OCI-LY3 (cell line): ENCODE measurements around the gene MEMO1.

ENCODE experiments used
- H2AFZ ChIP-seq: fragments of 200-600, 300-600 bp; shearing (Covaris generic); 2 replicates; pipeline ENCODE4 v1.6.0; 2014; ENCODE audit warnings: antibody characterized with exemption, low read depth, low read length
- H3K27ac ChIP-seq: fragments of 200-600, 300-600 bp; sonication (generic); 2 replicates; pipeline ENCODE4 v1.5.1; 2014; ENCODE audit warnings: mild to moderate bottlenecking, low read length, moderate library complexity, mixed read lengths
- H3K27me3 ChIP-seq: fragments of 200-600, 300-600 bp; sonication (generic); 2 replicates; pipeline ENCODE4 v1.6.1; 2014; ENCODE audit warnings: low read depth, low read length, mixed read lengths
- H3K36me3 ChIP-seq: fragments of 200-600, 300-600 bp; sonication (generic); replicated peaks from 2 replicates; pipeline ENCODE3; 2014; ENCODE audit warnings: low read depth, low read length, mixed read lengths
- H3K4me1 ChIP-seq: fragments of 300-600, 200-600 bp; sonication (generic); 2 replicates; pipeline ENCODE4 v1.6.1; 2014; ENCODE audit warnings: low read length, mixed read lengths
- H3K4me2 ChIP-seq: fragments of 200-600, 300-600 bp; sonication (generic); 2 replicates; pipeline ENCODE4 v1.6.1; 2014; ENCODE audit warnings: low read length, mixed read lengths
- H3K4me3 ChIP-seq: fragments of 300-600, 200-600 bp; sonication (generic); 2 replicates; pipeline ENCODE4 v1.5.1; 2014; ENCODE audit warnings: antibody characterized with exemption, mild to moderate bottlenecking, low read length, moderate library complexity
- H3K79me2 ChIP-seq: fragments of 300-600, 200-600 bp; shearing (Covaris generic); 2 replicates; pipeline ENCODE4 v1.6.1; 2014; ENCODE audit warnings: mild to moderate bottlenecking, low read length, mixed read lengths
- H3K9ac ChIP-seq: fragments of 300-600, 200-600 bp; shearing (Covaris generic); 2 replicates; pipeline ENCODE4 v1.6.0; 2014; ENCODE audit warnings: mild to moderate bottlenecking, low read length, moderate library complexity
- H3K9me3 ChIP-seq: fragments of 200-600, 300-600 bp; shearing (Covaris generic); 2 replicates; pipeline ENCODE4 v1.6.1; 2014; ENCODE audit warnings: low read length, mixed read lengths; ENCODE audit not compliant: insufficient read depth
- H4K20me1 ChIP-seq: fragments of 200-600, 300-600 bp; sonication (generic); 2 replicates; pipeline ENCODE4 v1.6.1; 2016; ENCODE audit warnings: low read length, mixed read lengths; ENCODE audit not compliant: insufficient read depth
- CTCF ChIP-seq: fragments of 200-600, 300-600 bp; sonication (generic); IDR thresholded peaks from 2 replicates; pipeline ENCODE4 v1.5.1; 2014; ENCODE audit warnings: antibody characterized with exemption, low read length, low read depth
- EZH2phosphoT487 ChIP-seq: fragments of 200-600 bp; shearing (Covaris generic); IDR thresholded peaks from 2 replicates; pipeline ENCODE4 v1.6.1; 2018; ENCODE audit warnings: antibody characterized with exemption, mixed run types, low read depth

Gene MEMO1

GRCh38 chr2:31896293-31896692, 114.5 kb downstream of the MEMO1 start:
- H2AFZ ChIP-seq = no peak overlapping the region
- H3K9me3 ChIP-seq = no peaks in the 10 kb centered on the region
- no peak overlapping the region for H3K9ac ChIP-seq
- TF ChIP-seq CTCF (no peak), EZH2phosphoT487 (no peak)
- no peaks in the 10 kb centered on the region for H3K4me1 ChIP-seq
- H3K36me3 ChIP-seq = peaks cover 7% of the 10 kb centered on the region
- H3K4me3 ChIP-seq = no peak overlapping the region
- H3K27me3 ChIP-seq = no peaks in the 10 kb centered on the region
- H3K27ac ChIP-seq = no peak overlapping the region
- H4K20me1 ChIP-seq = no peaks in the 10 kb centered on the region
- no peaks in the 10 kb centered on the region for H3K79me2 ChIP-seq
- H3K4me2 ChIP-seq = no peak overlapping the region

GRCh38 chr2:31894656-31895055, 116.2 kb downstream of the MEMO1 start:
- Histone ChIP-seq H3K79me2 (no peaks in the 10 kb centered on the region), H3K9ac (no peak overlapping the region)

GRCh38 chr2:31893094-31893493, 117.7 kb downstream of the MEMO1 start:
- no peak overlapping the region for H3K4me3 ChIP-seq
- H3K4me2 ChIP-seq = no peak overlapping the region
- no peaks in the 10 kb centered on the region for H4K20me1 ChIP-seq
- no peak overlapping the region for H3K27ac ChIP-seq
- H3K4me1 ChIP-seq = peaks cover 16% of the 10 kb centered on the region
- no peaks in the 10 kb centered on the region for H3K79me2 ChIP-seq
- H3K27me3 ChIP-seq = no peaks in the 10 kb centered on the region
- H3K36me3 ChIP-seq = no peaks in the 10 kb centered on the region
- H3K9me3 ChIP-seq = no peaks in the 10 kb centered on the region
- H2AFZ ChIP-seq = no peak overlapping the region
- no peak overlapping the region for H3K9ac ChIP-seq
- TF ChIP-seq EZH2phosphoT487 (no peak), CTCF (no peak)

More at GRCh38 chr2:31894656-31895055, 116.2 kb downstream of the MEMO1 start:
- TF ChIP-seq CTCF (no peak), EZH2phosphoT487 (no peak)
- Histone ChIP-seq H3K36me3 (no peaks in the 10 kb centered on the region), H3K9me3 (no peaks in the 10 kb centered on the region), H2AFZ (no peak overlapping the region), H3K4me3 (no peak overlapping the region), H3K27me3 (no peaks in the 10 kb centered on the region), H4K20me1 (no peaks in the 10 kb centered on the region), H3K4me2 (no peak overlapping the region), H3K4me1 (no peaks in the 10 kb centered on the region), H3K27ac (no peak overlapping the region)

- Histone ChIP-seq H3K79me2 (no peaks in the 10 kb centered on the region), H3K9me3 (no peaks in the 10 kb centered on the region), H3K4me2 (peak overlapping the region; percentile 17; the same call in 1 of the 2 replicates), H2AFZ (no peak overlapping the region), H3K27me3 (no peaks in the 10 kb centered on the region), H3K27ac (0 out of 2 replicates have a peak overlapping the region, but pooled peaks have one; percentile 0), H3K4me1 (peaks cover 19% of the 10 kb centered on the region), H3K9ac (no peak overlapping the region), H3K4me3 (no peak overlapping the region), H4K20me1 (no peaks in the 10 kb centered on the region), H3K36me3 (no peaks in the 10 kb centered on the region)
- TF ChIP-seq CTCF (no peak), EZH2phosphoT487 (no peak)
Measured at GRCh38 chr2:31889044-31889443, 121.8 kb downstream of the MEMO1 start.
